ENCODE results near the gene TSPAN18.

DNA sequence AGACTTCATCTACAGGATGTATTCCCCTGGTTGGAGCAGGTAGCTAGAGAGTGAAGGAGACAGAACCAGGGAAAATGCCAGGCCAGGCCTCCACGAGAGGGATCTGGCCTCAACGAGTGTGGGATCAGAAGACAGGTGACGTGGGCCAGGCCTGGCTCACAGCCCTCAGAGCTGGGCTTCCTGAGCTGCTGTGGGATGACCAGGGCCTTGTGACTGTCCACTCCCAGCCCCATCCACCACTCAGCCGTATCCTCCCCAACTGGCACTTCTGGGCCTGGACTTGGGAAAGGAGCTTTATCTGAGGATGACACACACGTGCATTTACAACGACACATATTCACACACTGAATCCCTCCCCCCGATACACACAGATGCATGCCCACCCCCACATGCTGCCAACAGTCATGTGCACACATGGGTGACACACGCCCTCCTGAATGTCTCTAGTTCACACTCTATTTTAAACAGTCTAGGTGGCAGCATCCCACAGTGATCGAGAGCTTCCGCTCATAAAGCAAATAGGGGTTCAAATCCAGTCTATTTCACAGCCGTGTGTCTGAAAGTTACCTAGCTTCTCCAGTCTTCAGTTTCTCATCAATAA lies 130.8 kb downstream of the TSPAN18 start:
- TF ChIP-seq, protein P1, sequence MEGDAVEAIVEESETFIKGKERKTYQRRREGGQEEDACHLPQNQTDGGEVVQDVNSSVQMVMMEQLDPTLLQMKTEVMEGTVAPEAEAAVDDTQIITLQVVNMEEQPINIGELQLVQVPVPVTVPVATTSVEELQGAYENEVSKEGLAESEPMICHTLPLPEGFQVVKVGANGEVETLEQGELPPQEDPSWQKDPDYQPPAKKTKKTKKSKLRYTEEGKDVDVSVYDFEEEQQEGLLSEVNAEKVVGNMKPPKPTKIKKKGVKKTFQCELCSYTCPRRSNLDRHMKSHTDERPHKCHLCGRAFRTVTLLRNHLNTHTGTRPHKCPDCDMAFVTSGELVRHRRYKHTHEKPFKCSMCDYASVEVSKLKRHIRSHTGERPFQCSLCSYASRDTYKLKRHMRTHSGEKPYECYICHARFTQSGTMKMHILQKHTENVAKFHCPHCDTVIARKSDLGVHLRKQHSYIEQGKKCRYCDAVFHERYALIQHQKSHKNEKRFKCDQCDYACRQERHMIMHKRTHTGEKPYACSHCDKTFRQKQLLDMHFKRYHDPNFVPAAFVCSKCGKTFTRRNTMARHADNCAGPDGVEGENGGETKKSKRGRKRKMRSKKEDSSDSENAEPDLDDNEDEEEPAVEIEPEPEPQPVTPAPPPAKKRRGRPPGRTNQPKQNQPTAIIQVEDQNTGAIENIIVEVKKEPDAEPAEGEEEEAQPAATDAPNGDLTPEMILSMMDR (IDR thresholded peaks at IDR 0.05; ENCODE audit: insufficient read depth, low read depth, low read length): no peak
- no peak for TF ChIP-seq EZH2 (IDR thresholded peaks at IDR 0.05; ENCODE audit: insufficient read depth, low read length)
